H9 (cell line): ENCODE results near the gene BTRC. TPM values are rescaled to one million over a fixed set of nuclear protein-coding genes. Genes with fewer than 3 reads are reported as not detected.

Experiments used
- DNase-seq: peaks from one replicate; pipeline ENCODE4 v3.0.0-alpha.2; 2017
- H2AFZ ChIP-seq: one replicate; pipeline ENCODE4 v1.6.1; 2013; ENCODE audit warnings: mild to moderate bottlenecking, low read length, control low read depth, moderate library complexity
- H2AK5ac ChIP-seq: 2 replicates; pipeline ENCODE4 v1.6.1; 2013; ENCODE audit warnings: low read length, control low read depth, mixed read lengths; ENCODE audit not compliant: insufficient read length
- H2BK120ac ChIP-seq: one replicate; pipeline ENCODE4 v1.6.1; 2013; ENCODE audit warnings: low read depth, mild to moderate bottlenecking, low read length, control low read depth, inconsistent platforms; ENCODE audit not compliant: poor library complexity, severe bottlenecking
- H2BK12ac ChIP-seq: 2 replicates; pipeline ENCODE4 v1.6.1; 2013; ENCODE audit warnings: low read length, control low read depth, mixed read lengths, low read depth; ENCODE audit not compliant: insufficient read length
- H2BK15ac ChIP-seq: 2 replicates; pipeline ENCODE4 v1.6.1; 2013; ENCODE audit warnings: low read depth, low read length, control low read depth
- H2BK20ac ChIP-seq: one replicate; pipeline ENCODE4 v1.6.1; 2013; ENCODE audit warnings: low read depth, mild to moderate bottlenecking, low read length, control low read depth, inconsistent platforms; ENCODE audit not compliant: poor library complexity, severe bottlenecking
- H2BK5ac ChIP-seq: 2 replicates; pipeline ENCODE4 v1.6.1; 2013; ENCODE audit warnings: low read length, control low read depth, mixed read lengths; ENCODE audit not compliant: insufficient read length
- H3K14ac ChIP-seq: 2 replicates; pipeline ENCODE4 v1.6.1; 2013; ENCODE audit warnings: low read length, control low read depth; ENCODE audit not compliant: insufficient read depth
- H3K18ac ChIP-seq: 2 replicates; pipeline ENCODE4 v1.6.1; 2013; ENCODE audit warnings: low read depth, mild to moderate bottlenecking, mixed read lengths, low read length, control low read depth; ENCODE audit not compliant: insufficient read length
- H3K23ac ChIP-seq: 2 replicates; pipeline ENCODE4 v1.6.1; 2013; ENCODE audit warnings: low read length, control low read depth, mixed read lengths, low read depth; ENCODE audit not compliant: insufficient read length
- H3K23me2 ChIP-seq: 2 replicates; pipeline ENCODE4 v1.6.1; 2013; ENCODE audit warnings: low read depth, mild to moderate bottlenecking, mixed read lengths, low read length, control low read depth; ENCODE audit not compliant: insufficient read length, poor library complexity, severe bottlenecking
- H3K27ac ChIP-seq: 2 replicates; pipeline ENCODE4 v1.5.1; 2013; ENCODE audit warnings: low read length, control low read depth, mixed read lengths, low read depth; ENCODE audit not compliant: insufficient read length
- H3K27me3 ChIP-seq: 2 replicates; pipeline ENCODE4 v1.6.1; 2013; ENCODE audit warnings: low read length, control low read depth, inconsistent platforms; ENCODE audit not compliant: insufficient read depth
- H3K4ac ChIP-seq: 2 replicates; pipeline ENCODE4 v1.6.1; 2013; ENCODE audit warnings: low read depth, mild to moderate bottlenecking, control low read depth, inconsistent platforms, low read length, moderate library complexity
- H3K4me1 ChIP-seq: 2 replicates; pipeline ENCODE4 v1.6.1; 2013; ENCODE audit warnings: low read length, control low read depth, inconsistent platforms; ENCODE audit not compliant: insufficient read depth
- H3K4me2 ChIP-seq: 2 replicates; pipeline ENCODE4 v1.6.1; 2013; ENCODE audit warnings: low read length, control low read depth, mixed read lengths; ENCODE audit not compliant: insufficient read length, insufficient read depth
- H3K56ac ChIP-seq: 2 replicates; pipeline ENCODE4 v1.6.1; 2013; ENCODE audit warnings: low read depth, mild to moderate bottlenecking, mixed read lengths, low read length, control low read depth; ENCODE audit not compliant: insufficient read length
- H3K79me1 ChIP-seq: 2 replicates; pipeline ENCODE4 v1.6.1; 2013; ENCODE audit warnings: low read depth, mild to moderate bottlenecking, moderate library complexity, low read length, control low read depth, inconsistent platforms; ENCODE audit not compliant: insufficient read depth, poor library complexity, severe bottlenecking
- H3K79me2 ChIP-seq: 2 replicates; pipeline ENCODE4 v1.6.1; 2013; ENCODE audit warnings: low read length, control low read depth, inconsistent platforms; ENCODE audit not compliant: insufficient read depth
- H3K9ac ChIP-seq: 2 replicates; pipeline ENCODE4 v1.6.1; 2013; ENCODE audit warnings: low read length, control low read depth, mixed read lengths; ENCODE audit not compliant: insufficient read length; ENCODE audit errors: extremely low read depth
- H3K9me3 ChIP-seq: one replicate; pipeline ENCODE4 v1.6.1; 2013; ENCODE audit warnings: low read depth, low read length, inconsistent platforms; ENCODE audit not compliant: control insufficient read depth
- H3T11ph ChIP-seq: one replicate; pipeline ENCODE4 v1.6.1; 2013; ENCODE audit warnings: mild to moderate bottlenecking, low read length, control low read depth, inconsistent platforms
- H4K20me1 ChIP-seq: one replicate; pipeline ENCODE4 v1.6.1; 2013; ENCODE audit not compliant: control insufficient read depth, insufficient read length, insufficient read depth
- H4K5ac ChIP-seq: 2 replicates; pipeline ENCODE4 v1.6.1; 2013; ENCODE audit warnings: low read depth, mild to moderate bottlenecking, mixed read lengths, low read length, control low read depth; ENCODE audit not compliant: insufficient read length
- H4K8ac ChIP-seq: replicated peaks from 2 replicates; pipeline ENCODE4 v1.6.1; 2013; ENCODE audit warnings: low read length, control low read depth, mixed read lengths, low read depth; ENCODE audit not compliant: insufficient read length
- H4K91ac ChIP-seq: 2 replicates; pipeline ENCODE4 v1.6.1; 2013; ENCODE audit warnings: low read depth, mild to moderate bottlenecking, moderate library complexity, mixed read lengths, low read length, control low read depth; ENCODE audit not compliant: insufficient read length
- H3K27ac Mint-ChIP-seq, 3 experiments: 2 replicates in 2 of 3; 3 replicates in 1 of 3; pipeline ENCODE4 v1.8.0; 2020 to 2021; ENCODE audit warnings: mixed read lengths in 3 of 3, mild to moderate bottlenecking in 1 of 3, moderate library complexity in 1 of 3
- H3K27me3 Mint-ChIP-seq: 2 replicates; pipeline ENCODE4 v1.8.0; 2021; ENCODE audit warnings: low read depth, mild to moderate bottlenecking, moderate library complexity, mixed read lengths
- H3K36me3 Mint-ChIP-seq, 3 experiments: 2 replicates in 2 of 3; 3 replicates in 1 of 3; pipeline ENCODE4 v1.8.0; 2020 to 2021; ENCODE audit warnings: low read depth in 3 of 3, mixed read lengths in 3 of 3; ENCODE audit not compliant: insufficient read depth in 1 of 3
- H3K4me1 Mint-ChIP-seq, 2 experiments: 2 replicates each; pipeline ENCODE4 v1.8.0; 2020; ENCODE audit warnings: mixed read lengths in 2 of 2
- H3K4me3 Mint-ChIP-seq, 2 experiments: 2 replicates in 1 of 2; 3 replicates in 1 of 2; pipeline ENCODE4 v1.8.0; 2020 to 2021; ENCODE audit warnings: mild to moderate bottlenecking in 2 of 2, mixed read lengths in 2 of 2, moderate library complexity in 1 of 2
- H3K9me3 Mint-ChIP-seq, 2 experiments: 2 replicates in 1 of 2; 3 replicates in 1 of 2; pipeline ENCODE4 v1.8.0; 2020; ENCODE audit warnings: mild to moderate bottlenecking in 2 of 2, mixed read lengths in 2 of 2, moderate library complexity in 1 of 2
- total RNA-seq: library from RNA; stranded (reverse); gene quantifications from 2 replicates; pipeline ENCODE4 v1.2.1, GENCODE V29; 2021
- TF ChIP-seq, protein P1 (sequence below): fragments of 200-600 bp; sonication (generic); conservative IDR thresholded peaks from 3 replicates; pipeline ENCODE4 v1.8.0; 2021; ENCODE audit warnings: antibody characterized with exemption, mild to moderate bottlenecking

The BTRC gene
- total RNA-seq, 1 experiment from 2014 or later: 24.2 TPM

DNA sequence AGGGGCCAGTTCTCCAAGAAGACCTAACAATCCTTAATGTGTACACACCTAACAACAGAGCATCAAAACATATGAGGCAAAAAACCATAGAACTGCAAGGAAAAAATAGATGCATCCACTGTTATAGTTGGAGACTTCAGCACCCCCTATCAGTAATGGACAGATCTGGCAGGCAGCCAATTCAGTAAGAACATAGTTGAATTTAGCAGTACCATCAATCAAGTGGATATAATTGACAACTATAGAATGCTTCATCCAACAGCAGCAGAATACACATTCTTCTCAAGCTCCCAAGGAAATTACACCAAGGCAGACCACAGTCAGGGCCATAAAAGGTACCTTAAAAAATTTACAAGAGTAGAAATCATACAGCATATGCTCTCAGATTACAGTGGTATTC is 191.9 kb downstream of the BTRC start:
- Histone ChIP-seq H4K8ac (no peak overlapping the region), H4K20me1 (no peaks in the 10 kb centered on the region), H3K27ac (no peak overlapping the region), H3K4me1 (no peaks in the 10 kb centered on the region), H3K79me1 (no peaks in the 10 kb centered on the region), H3K4ac (no peak overlapping the region), H3K18ac (no peak overlapping the region), H2BK20ac (no peak overlapping the region), H3K23ac (no peak overlapping the region), H4K91ac (no peak overlapping the region), H2BK12ac (no peak overlapping the region), H2BK120ac (no peak overlapping the region), H2BK5ac (no peak overlapping the region), H3K27me3 (no peaks in the 10 kb centered on the region), H3K4me2 (no peak overlapping the region), H3K9ac (no peak overlapping the region), H2AFZ (no peak overlapping the region), H3K23me2 (no peaks in the 10 kb centered on the region), H3K79me2 (no peaks in the 10 kb centered on the region), H2AK5ac (no peak overlapping the region), H2BK15ac (no peak overlapping the region), H4K5ac (no peak overlapping the region), H3T11ph (no peak overlapping the region), H3K56ac (no peak overlapping the region), H3K14ac (no peak overlapping the region), H3K9me3 (no peaks in the 10 kb centered on the region)
- H3K9me3 Mint-ChIP-seq: no peaks in the 10 kb centered on the region
- H3K27me3 Mint-ChIP-seq: no peaks in the 10 kb centered on the region
- TF ChIP-seq, protein P1, sequence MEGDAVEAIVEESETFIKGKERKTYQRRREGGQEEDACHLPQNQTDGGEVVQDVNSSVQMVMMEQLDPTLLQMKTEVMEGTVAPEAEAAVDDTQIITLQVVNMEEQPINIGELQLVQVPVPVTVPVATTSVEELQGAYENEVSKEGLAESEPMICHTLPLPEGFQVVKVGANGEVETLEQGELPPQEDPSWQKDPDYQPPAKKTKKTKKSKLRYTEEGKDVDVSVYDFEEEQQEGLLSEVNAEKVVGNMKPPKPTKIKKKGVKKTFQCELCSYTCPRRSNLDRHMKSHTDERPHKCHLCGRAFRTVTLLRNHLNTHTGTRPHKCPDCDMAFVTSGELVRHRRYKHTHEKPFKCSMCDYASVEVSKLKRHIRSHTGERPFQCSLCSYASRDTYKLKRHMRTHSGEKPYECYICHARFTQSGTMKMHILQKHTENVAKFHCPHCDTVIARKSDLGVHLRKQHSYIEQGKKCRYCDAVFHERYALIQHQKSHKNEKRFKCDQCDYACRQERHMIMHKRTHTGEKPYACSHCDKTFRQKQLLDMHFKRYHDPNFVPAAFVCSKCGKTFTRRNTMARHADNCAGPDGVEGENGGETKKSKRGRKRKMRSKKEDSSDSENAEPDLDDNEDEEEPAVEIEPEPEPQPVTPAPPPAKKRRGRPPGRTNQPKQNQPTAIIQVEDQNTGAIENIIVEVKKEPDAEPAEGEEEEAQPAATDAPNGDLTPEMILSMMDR: no peak
- DNase-seq: no peak
- H3K27ac Mint-ChIP-seq: no peak overlapping the region
- H3K4me3 Mint-ChIP-seq: no peak overlapping the region
- H3K4me1 Mint-ChIP-seq: no peaks in the 10 kb centered on the region
- H3K36me3 Mint-ChIP-seq: peaks cover 0 to 4% (median 0%) of the 10 kb centered on the region in 3 experiments; a peak in 1 of 7 replicates
